GM23338 (cell line): ENCODE data around the gene FBXL17. TPM values are rescaled to one million over a fixed set of nuclear protein-coding genes. Genes with fewer than 3 reads are reported as not detected.

ENCODE experiments used
- ATAC-seq: fragments of 200-7000 bp; cut with Tn5 transposase; 3 replicates; pipeline ENCODE4 v1.9.1; 2020
- DNase-seq: peaks from one replicate; pipeline ENCODE4 v3.0.0-alpha.2; 2015; ENCODE audit warnings: low spot score
- H2AFZ ChIP-seq: fragments of 200-600 bp; sonication (generic); 2 replicates; pipeline ENCODE4 v1.8.0; 2016; ENCODE audit warnings: antibody characterized with exemption, mild to moderate bottlenecking, moderate library complexity
- H3F3A ChIP-seq: fragments of 200-600 bp; sonication (generic); replicated peaks from 2 replicates; pipeline ENCODE4 v1.8.0; 2017; ENCODE audit warnings: antibody characterized with exemption, mixed run types, low read depth
- H3K27ac ChIP-seq: fragments of 200-600 bp; sonication (generic); 2 replicates; pipeline ENCODE4 v1.6.1; 2016; ENCODE audit warnings: low read depth
- H3K27me3 ChIP-seq: fragments of 200-600 bp; sonication (generic); 2 replicates; pipeline ENCODE4 v1.8.0; 2016; ENCODE audit warnings: mild to moderate bottlenecking, mixed run types, moderate library complexity; ENCODE audit not compliant: insufficient read depth
- H3K36me3 ChIP-seq: fragments of 200-600 bp; sonication (generic); 2 replicates; pipeline ENCODE4 v1.8.0; 2016; ENCODE audit warnings: mild to moderate bottlenecking; ENCODE audit not compliant: insufficient read depth
- H3K4me1 ChIP-seq: fragments of 200-600 bp; sonication (generic); 2 replicates; pipeline ENCODE4 v1.8.0; 2016; ENCODE audit warnings: mild to moderate bottlenecking, moderate library complexity; ENCODE audit not compliant: insufficient read depth
- H3K4me2 ChIP-seq: fragments of 200-600 bp; sonication (generic); 2 replicates; pipeline ENCODE4 v1.7.1; 2017; ENCODE audit warnings: mixed run types
- H3K4me3 ChIP-seq: fragments of 200-600 bp; sonication (generic); 2 replicates; pipeline ENCODE4 v1.6.1; 2016; ENCODE audit warnings: mixed run types
- H3K79me2 ChIP-seq: fragments of 200-600 bp; sonication (generic); replicated peaks from 2 replicates; pipeline ENCODE4 v1.8.0; 2017; ENCODE audit warnings: mild to moderate bottlenecking; ENCODE audit not compliant: insufficient read depth
- H3K9me2 ChIP-seq: fragments of 200-600 bp; sonication (generic); 2 replicates; pipeline ENCODE4 v1.8.0; 2017; ENCODE audit not compliant: insufficient read depth
- H4K20me1 ChIP-seq: fragments of 200-600 bp; sonication (generic); replicated peaks from 2 replicates; pipeline ENCODE4 v1.8.0; 2017; ENCODE audit warnings: mild to moderate bottlenecking; ENCODE audit not compliant: insufficient read depth
- H3K27ac Mint-ChIP-seq: 2 replicates; pipeline ENCODE4 v1.8.0; 2020; ENCODE audit warnings: inconsistent platforms, mild to moderate bottlenecking, moderate library complexity, mixed read lengths
- H3K27me3 Mint-ChIP-seq: 3 replicates; pipeline ENCODE4 v1.8.0; 2022; ENCODE audit warnings: low read depth, mild to moderate bottlenecking, moderate library complexity, mixed read lengths, inconsistent platforms; ENCODE audit not compliant: insufficient read depth, poor library complexity
- H3K36me3 Mint-ChIP-seq: 3 replicates; pipeline ENCODE4 v1.8.0; 2021; ENCODE audit warnings: low read depth, mild to moderate bottlenecking, inconsistent platforms, moderate library complexity, mixed read lengths
- H3K4me1 Mint-ChIP-seq: 3 replicates; pipeline ENCODE4 v1.8.0; 2020; ENCODE audit warnings: mild to moderate bottlenecking, inconsistent platforms, mixed read lengths
- H3K4me3 Mint-ChIP-seq: 3 replicates; pipeline ENCODE4 v1.8.0; 2021; ENCODE audit warnings: moderate library complexity, mild to moderate bottlenecking, inconsistent platforms, mixed read lengths
- H3K9me3 Mint-ChIP-seq: 3 replicates; pipeline ENCODE4 v1.8.0; 2020; ENCODE audit warnings: moderate library complexity, mild to moderate bottlenecking, inconsistent platforms, mixed read lengths
- POLR2AphosphoS5 ChIP-seq: IDR thresholded peaks from 2 replicates; pipeline ENCODE4 v1.6.1; 2016; ENCODE audit warnings: antibody characterized with exemption, low read depth
- ZNF114 ChIP-seq: fragments of 250-450 bp; sonication (Bioruptor Pico); IDR thresholded peaks from 2 replicates; pipeline ENCODE4 v1.5.0; 2020; ENCODE audit warnings: mild to moderate bottlenecking, moderate library complexity
- polyA plus RNA-seq: library from polyadenylated mRNA; unstranded; fragments of >200 nt; fragmentation: Nextera tagmentation; extraction: Ambion mirVana; gene quantifications from 2 replicates; pipeline ENCODE4 v1.2.1, GENCODE V29; 2016
- total RNA-seq: library from RNA; depleted of rRNA; stranded (reverse); fragments of >200 nt; shearing (Covaris generic); gene quantifications from 2 replicates; pipeline ENCODE4 v1.2.3, GENCODE V29; 2014
- TF ChIP-seq, protein P1 (sequence below), 2 experiments: fragments of 200-600 bp in 1 of 2; sonication (generic) in 1 of 2; conservative IDR thresholded peaks; 2 replicates each; pipeline versions ENCODE4 v1.5.1 to v1.6.1; 2016 to 2017; ENCODE audit warnings: antibody characterized with exemption in 2 of 2, low read depth in 2 of 2, mild to moderate bottlenecking in 2 of 2, moderate library complexity in 1 of 2
- TF ChIP-seq, protein P2 (sequence below): fragments of 250-450 bp; sonication (Bioruptor Pico); IDR thresholded peaks from 2 replicates; pipeline ENCODE4 v1.5.0; 2020; ENCODE audit warnings: mild to moderate bottlenecking, moderate library complexity

Gene FBXL17
- total and polyA plus RNA-seq, 2 experiments from 2014 or later: 2.0 to 2.7 TPM

DNA sequence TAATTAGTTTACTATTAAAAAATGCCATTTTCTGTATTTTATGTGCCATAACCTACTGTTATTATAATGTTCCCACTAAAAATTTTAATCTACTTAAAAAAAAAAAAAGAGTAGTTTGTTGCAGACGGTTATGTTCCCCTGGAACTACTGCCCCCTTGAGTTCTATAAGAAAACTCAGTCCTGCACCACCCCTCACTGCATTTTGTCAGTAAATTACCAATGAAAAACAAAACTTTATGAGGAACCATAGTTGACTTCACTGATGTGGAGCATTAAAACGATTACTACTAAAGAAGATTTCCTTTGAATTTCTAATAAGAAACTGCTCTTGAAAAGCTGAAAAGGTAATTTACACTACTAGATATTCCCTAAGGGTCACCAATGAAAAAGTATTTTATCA is 288.7 kb downstream of the FBXL17 start:
- no peak overlapping the region for H2AFZ ChIP-seq
- no peaks in the 10 kb centered on the region for H3K36me3 ChIP-seq
- no peak overlapping the region for H3K27ac ChIP-seq
- H3K4me3 ChIP-seq: no peak overlapping the region
- H3K27ac Mint-ChIP-seq: no peak overlapping the region; the same call in 1 of the 2 replicates
- no peaks in the 10 kb centered on the region for H3K27me3 ChIP-seq
- ATAC-seq (peak; percentile 73), DNase-seq (peak; percentile 68)
- no peaks in the 10 kb centered on the region for H4K20me1 ChIP-seq
- no peaks in the 10 kb centered on the region for H3K27me3 Mint-ChIP-seq
- H3K4me2 ChIP-seq: no peak overlapping the region
- peaks cover 35% of the 10 kb centered on the region for H3K4me1 ChIP-seq
- no peaks in the 10 kb centered on the region for H3F3A ChIP-seq
- no peaks in the 10 kb centered on the region for H3K9me3 Mint-ChIP-seq
- no peaks in the 10 kb centered on the region for H3K36me3 Mint-ChIP-seq
- no peaks in the 10 kb centered on the region for H3K79me2 ChIP-seq
- no peaks in the 10 kb centered on the region for H3K9me2 ChIP-seq
- H3K4me3 Mint-ChIP-seq: no peak overlapping the region
- TF ChIP-seq ZNF114 (CRISPR knock-in tag): no peak
- TF ChIP-seq, protein P1, sequence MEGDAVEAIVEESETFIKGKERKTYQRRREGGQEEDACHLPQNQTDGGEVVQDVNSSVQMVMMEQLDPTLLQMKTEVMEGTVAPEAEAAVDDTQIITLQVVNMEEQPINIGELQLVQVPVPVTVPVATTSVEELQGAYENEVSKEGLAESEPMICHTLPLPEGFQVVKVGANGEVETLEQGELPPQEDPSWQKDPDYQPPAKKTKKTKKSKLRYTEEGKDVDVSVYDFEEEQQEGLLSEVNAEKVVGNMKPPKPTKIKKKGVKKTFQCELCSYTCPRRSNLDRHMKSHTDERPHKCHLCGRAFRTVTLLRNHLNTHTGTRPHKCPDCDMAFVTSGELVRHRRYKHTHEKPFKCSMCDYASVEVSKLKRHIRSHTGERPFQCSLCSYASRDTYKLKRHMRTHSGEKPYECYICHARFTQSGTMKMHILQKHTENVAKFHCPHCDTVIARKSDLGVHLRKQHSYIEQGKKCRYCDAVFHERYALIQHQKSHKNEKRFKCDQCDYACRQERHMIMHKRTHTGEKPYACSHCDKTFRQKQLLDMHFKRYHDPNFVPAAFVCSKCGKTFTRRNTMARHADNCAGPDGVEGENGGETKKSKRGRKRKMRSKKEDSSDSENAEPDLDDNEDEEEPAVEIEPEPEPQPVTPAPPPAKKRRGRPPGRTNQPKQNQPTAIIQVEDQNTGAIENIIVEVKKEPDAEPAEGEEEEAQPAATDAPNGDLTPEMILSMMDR (conservative IDR thresholded peaks at IDR 0.05; ENCODE audit: low read depth in 2 of 2): peak; percentile 69 to 77
- peaks cover 32% of the 10 kb centered on the region for H3K4me1 Mint-ChIP-seq

DNA sequence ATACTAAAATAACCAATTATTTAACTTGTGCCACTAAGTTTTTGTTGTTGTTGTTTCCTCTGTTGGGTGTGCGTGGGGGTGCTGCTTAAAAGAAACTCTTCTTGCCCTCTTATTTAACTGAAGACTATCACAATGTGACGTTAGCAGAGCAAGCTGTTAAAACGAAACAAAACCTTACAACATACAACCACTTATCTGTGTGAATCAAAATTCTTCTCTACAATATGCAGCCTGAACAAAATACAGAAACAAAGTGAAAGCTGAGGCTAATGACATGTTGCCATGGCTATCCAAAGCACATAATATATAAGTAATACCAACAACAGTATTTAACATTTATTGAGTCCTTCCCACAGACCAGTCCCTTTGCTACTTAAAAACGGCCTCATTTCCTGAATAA is 291.0 kb downstream of the FBXL17 start:
- H3K9me2 ChIP-seq: no peaks in the 10 kb centered on the region; the same call in 1 of the 2 replicates
- ATAC-seq: no peak
- H3K4me3 ChIP-seq: no peak overlapping the region
- DNase-seq: no peak
- no peak overlapping the region for H3K27ac ChIP-seq
- H3K4me1 ChIP-seq: peaks cover 35% of the 10 kb centered on the region
- H3K36me3 Mint-ChIP-seq: no peaks in the 10 kb centered on the region
- H3K27ac Mint-ChIP-seq: peak overlapping the region; percentile 89
- no peak overlapping the region for H2AFZ ChIP-seq
- H3K4me2 ChIP-seq: no peak overlapping the region
- no peaks in the 10 kb centered on the region for H4K20me1 ChIP-seq
- H3K4me1 Mint-ChIP-seq: peaks cover 35% of the 10 kb centered on the region
- H3K27me3 ChIP-seq: no peaks in the 10 kb centered on the region
- TF ChIP-seq, protein P1 (conservative IDR thresholded peaks at IDR 0.05; ENCODE audit: low read depth in 2 of 2): no peak
- H3K4me3 Mint-ChIP-seq: no peak overlapping the region
- H3K9me3 Mint-ChIP-seq: no peaks in the 10 kb centered on the region
- H3F3A ChIP-seq: no peaks in the 10 kb centered on the region
- no peaks in the 10 kb centered on the region for H3K79me2 ChIP-seq
- no peaks in the 10 kb centered on the region for H3K36me3 ChIP-seq
- H3K27me3 Mint-ChIP-seq: no peaks in the 10 kb centered on the region

DNA sequence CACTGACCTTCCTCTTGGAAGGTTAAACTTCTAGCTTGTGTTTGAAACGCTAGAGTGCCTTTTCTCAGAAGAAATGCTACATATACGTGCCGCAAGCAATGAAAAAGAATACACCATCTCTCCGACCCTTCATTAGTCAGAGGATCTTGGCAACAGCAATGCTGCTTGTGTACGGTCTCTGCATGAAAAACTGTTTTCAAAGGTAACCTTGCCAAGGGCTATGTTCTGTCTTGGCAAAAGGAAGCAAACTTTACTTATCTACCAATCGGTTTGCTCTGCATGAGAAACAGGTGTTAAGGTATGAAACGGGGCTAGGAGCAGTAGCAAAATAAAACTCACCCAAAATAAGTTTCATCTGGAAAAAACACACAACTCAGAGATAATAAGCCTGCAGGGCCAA is 297.8 kb downstream of the FBXL17 start:
- Histone ChIP-seq H3F3A (no peaks in the 10 kb centered on the region), H3K9me2 (no peaks in the 10 kb centered on the region; the same call in none of the 2 replicates), H3K4me2 (peak overlapping the region; percentile 38; the same call in 1 of the 2 replicates), H3K4me1 (peaks cover 40% of the 10 kb centered on the region), H3K27me3 (no peaks in the 10 kb centered on the region), H3K4me3 (no peak overlapping the region), H3K36me3 (no peaks in the 10 kb centered on the region), H2AFZ (no peak overlapping the region), H4K20me1 (no peaks in the 10 kb centered on the region), H3K79me2 (no peaks in the 10 kb centered on the region), H3K27ac (peak overlapping the region; percentile 67)
- Mint-ChIP-seq H3K9me3 (peaks cover 3% of the 10 kb centered on the region; the same call in 1 of the 3 replicates), H3K4me1 (peaks cover 51% of the 10 kb centered on the region), H3K36me3 (peaks cover 2% of the 10 kb centered on the region; the same call in 1 of the 3 replicates), H3K27me3 (no peaks in the 10 kb centered on the region), H3K27ac (peak overlapping the region; percentile 81), H3K4me3 (no peak overlapping the region)
- ATAC-seq: no peak
- no peak for DNase-seq
- TF ChIP-seq, protein P2, sequence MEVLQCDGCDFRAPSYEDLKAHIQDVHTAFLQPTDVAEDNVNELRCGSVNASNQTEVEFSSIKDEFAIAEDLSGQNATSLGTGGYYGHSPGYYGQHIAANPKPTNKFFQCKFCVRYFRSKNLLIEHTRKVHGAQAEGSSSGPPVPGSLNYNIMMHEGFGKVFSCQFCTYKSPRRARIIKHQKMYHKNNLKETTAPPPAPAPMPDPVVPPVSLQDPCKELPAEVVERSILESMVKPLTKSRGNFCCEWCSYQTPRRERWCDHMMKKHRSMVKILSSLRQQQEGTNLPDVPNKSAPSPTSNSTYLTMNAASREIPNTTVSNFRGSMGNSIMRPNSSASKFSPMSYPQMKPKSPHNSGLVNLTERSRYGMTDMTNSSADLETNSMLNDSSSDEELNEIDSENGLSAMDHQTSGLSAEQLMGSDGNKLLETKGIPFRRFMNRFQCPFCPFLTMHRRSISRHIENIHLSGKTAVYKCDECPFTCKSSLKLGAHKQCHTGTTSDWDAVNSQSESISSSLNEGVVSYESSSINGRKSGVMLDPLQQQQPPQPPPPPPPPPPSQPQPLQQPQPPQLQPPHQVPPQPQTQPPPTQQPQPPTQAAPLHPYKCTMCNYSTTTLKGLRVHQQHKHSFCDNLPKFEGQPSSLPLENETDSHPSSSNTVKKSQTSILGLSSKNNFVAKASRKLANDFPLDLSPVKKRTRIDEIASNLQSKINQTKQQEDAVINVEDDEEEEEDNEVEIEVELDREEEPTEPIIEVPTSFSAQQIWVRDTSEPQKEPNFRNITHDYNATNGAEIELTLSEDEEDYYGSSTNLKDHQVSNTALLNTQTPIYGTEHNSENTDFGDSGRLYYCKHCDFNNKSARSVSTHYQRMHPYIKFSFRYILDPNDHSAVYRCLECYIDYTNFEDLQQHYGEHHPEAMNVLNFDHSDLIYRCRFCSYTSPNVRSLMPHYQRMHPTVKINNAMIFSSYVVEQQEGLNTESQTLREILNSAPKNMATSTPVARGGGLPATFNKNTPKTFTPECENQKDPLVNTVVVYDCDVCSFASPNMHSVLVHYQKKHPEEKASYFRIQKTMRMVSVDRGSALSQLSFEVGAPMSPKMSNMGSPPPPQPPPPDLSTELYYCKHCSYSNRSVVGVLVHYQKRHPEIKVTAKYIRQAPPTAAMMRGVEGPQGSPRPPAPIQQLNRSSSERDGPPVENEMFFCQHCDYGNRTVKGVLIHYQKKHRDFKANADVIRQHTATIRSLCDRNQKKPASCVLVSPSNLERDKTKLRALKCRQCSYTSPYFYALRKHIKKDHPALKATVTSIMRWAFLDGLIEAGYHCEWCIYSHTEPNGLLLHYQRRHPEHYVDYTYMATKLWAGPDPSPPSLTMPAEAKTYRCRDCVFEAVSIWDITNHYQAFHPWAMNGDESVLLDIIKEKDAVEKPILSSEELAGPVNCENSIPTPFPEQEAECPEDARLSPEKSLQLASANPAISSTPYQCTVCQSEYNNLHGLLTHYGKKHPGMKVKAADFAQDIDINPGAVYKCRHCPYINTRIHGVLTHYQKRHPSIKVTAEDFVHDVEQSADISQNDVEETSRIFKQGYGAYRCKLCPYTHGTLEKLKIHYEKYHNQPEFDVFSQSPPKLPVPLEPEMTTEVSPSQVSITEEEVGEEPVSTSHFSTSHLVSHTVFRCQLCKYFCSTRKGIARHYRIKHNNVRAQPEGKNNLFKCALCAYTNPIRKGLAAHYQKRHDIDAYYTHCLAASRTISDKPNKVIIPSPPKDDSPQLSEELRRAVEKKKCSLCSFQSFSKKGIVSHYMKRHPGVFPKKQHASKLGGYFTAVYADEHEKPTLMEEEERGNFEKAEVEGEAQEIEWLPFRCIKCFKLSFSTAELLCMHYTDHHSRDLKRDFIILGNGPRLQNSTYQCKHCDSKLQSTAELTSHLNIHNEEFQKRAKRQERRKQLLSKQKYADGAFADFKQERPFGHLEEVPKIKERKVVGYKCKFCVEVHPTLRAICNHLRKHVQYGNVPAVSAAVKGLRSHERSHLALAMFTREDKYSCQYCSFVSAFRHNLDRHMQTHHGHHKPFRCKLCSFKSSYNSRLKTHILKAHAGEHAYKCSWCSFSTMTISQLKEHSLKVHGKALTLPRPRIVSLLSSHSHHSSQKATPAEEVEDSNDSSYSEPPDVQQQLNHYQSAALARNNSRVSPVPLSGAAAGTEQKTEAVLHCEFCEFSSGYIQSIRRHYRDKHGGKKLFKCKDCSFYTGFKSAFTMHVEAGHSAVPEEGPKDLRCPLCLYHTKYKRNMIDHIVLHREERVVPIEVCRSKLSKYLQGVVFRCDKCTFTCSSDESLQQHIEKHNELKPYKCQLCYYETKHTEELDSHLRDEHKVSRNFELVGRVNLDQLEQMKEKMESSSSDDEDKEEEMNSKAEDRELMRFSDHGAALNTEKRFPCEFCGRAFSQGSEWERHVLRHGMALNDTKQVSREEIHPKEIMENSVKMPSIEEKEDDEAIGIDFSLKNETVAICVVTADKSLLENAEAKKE (CRISPR knock-in tag): no peak
- TF ChIP-seq POLR2AphosphoS5: no peak
